ENCODE results near the gene RAB7A.

GRCh38 chr3:128709038-128709437, 16.9 kb upstream of the RAB7A start:
- TF ChIP-seq TAF1 (IDR thresholded peaks at IDR 0.05; ENCODE audit: low read depth) = no peak
- TF ChIP-seq EP300 (IDR thresholded peaks at IDR 0.05; ENCODE audit: borderline replicate concordance) = no peak
- TF ChIP-seq MAX (IDR thresholded peaks at IDR 0.05) = no peak
- no peak for TF ChIP-seq YY1 (IDR thresholded peaks at IDR 0.05; ENCODE audit: low read depth)
